ENCODE results near the gene FGD5.
"Not testable (repeated sequence)": the region's sequence is repeated elsewhere in the genome, so short reads cannot be mapped to it uniquely, and the experiment has no call there.

Gene FGD5

GRCh38 chr3:14799146-14799545, 19.6 kb upstream of the FGD5 start:
- no peak for DNase-seq
- H3K27ac Mint-ChIP-seq: no peak overlapping the region
- peaks cover 7% of the 10 kb centered on the region for H3K4me1 Mint-ChIP-seq
- no peaks in the 10 kb centered on the region for H3K9me3 Mint-ChIP-seq
- peaks cover 15% of the 10 kb centered on the region for H3K27me3 Mint-ChIP-seq
- no peak overlapping the region for H3K4me3 Mint-ChIP-seq
- ATAC-seq: no peak

GRCh38 chr3:14801031-14801430, 17.7 kb upstream of the FGD5 start:
- no peak for ATAC-seq
- H3K27me3 Mint-ChIP-seq: peaks cover 28% of the 10 kb centered on the region
- peaks cover 18% of the 10 kb centered on the region for H3K4me1 Mint-ChIP-seq
- H3K4me3 Mint-ChIP-seq: no peak overlapping the region
- DNase-seq: no peak
- H3K27ac Mint-ChIP-seq: no peak overlapping the region
- no peaks in the 10 kb centered on the region for H3K9me3 Mint-ChIP-seq

- peaks cover 34% of the 10 kb centered on the region for H3K27me3 Mint-ChIP-seq
- no peak for ATAC-seq
- H3K9me3 Mint-ChIP-seq: no peaks in the 10 kb centered on the region
- H3K27ac Mint-ChIP-seq: no peak overlapping the region
- peaks cover 22% of the 10 kb centered on the region for H3K4me1 Mint-ChIP-seq
- H3K4me3 Mint-ChIP-seq: no peak overlapping the region
- DNase-seq: no peak
Measured at GRCh38 chr3:14801668-14802380, 16.9 kb upstream of the FGD5 start.

GRCh38 chr3:14802381-14802731, 16.4 kb upstream of the FGD5 start:
- H3K9me3 Mint-ChIP-seq: no peaks in the 10 kb centered on the region
- no peak for ATAC-seq
- no peak for DNase-seq
- peaks cover 39% of the 10 kb centered on the region for H3K27me3 Mint-ChIP-seq
- no peak overlapping the region for H3K27ac Mint-ChIP-seq
- no peak overlapping the region for H3K4me3 Mint-ChIP-seq
- H3K4me1 Mint-ChIP-seq: peaks cover 24% of the 10 kb centered on the region

DNA sequence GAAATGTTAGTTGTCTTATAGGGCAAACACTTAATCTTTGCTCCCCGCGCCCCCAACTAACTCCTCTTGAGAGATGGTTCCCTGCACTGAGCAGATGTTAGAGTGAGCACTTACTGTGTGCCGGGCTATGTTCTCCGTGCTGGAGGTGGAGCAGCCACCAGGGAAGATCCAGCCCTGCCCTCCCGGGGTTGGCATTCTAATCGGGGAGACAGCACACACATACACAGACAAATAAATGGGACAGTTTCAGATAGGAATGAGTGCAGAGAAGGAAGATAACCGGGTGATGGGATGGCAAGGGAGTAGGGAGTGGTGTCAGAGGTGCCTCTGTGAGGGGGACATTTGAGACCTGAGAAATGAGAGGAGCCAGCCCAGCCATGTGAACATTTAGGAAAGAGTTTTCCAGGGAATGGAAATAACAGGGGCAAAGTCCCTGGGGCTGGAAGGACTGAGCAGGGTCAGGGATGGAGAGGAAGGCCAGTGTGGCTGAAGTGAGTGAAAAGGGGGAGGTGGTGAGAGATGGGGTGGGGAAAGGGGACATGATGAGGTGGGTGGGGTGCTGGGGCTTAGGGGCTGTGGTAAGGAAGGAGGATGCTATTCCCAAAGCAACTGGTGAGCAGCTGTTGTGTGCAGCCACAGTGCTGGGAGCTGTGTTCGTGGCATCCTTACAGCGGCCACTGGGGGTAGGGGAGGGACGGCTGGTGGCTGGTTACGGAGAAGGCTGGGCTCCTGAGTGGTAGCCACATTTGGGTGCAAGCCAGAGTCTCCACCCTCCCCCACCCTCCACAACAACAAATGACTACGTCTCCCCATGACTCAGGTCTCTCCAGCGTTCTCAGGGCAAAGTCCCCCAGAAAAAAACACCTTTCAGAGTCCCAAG, 15.4 kb upstream of the FGD5 start:
- H3K4me3 Mint-ChIP-seq: no peak overlapping the region
- peaks cover 39% of the 10 kb centered on the region for H3K27me3 Mint-ChIP-seq
- peak; percentile 52 for ATAC-seq
- no peaks in the 10 kb centered on the region for H3K9me3 Mint-ChIP-seq
- H3K4me1 Mint-ChIP-seq: peaks cover 24% of the 10 kb centered on the region
- DNase-seq: no peak
- H3K27ac Mint-ChIP-seq: peak overlapping the region in 1 of 2 donors; percentile 79

DNA sequence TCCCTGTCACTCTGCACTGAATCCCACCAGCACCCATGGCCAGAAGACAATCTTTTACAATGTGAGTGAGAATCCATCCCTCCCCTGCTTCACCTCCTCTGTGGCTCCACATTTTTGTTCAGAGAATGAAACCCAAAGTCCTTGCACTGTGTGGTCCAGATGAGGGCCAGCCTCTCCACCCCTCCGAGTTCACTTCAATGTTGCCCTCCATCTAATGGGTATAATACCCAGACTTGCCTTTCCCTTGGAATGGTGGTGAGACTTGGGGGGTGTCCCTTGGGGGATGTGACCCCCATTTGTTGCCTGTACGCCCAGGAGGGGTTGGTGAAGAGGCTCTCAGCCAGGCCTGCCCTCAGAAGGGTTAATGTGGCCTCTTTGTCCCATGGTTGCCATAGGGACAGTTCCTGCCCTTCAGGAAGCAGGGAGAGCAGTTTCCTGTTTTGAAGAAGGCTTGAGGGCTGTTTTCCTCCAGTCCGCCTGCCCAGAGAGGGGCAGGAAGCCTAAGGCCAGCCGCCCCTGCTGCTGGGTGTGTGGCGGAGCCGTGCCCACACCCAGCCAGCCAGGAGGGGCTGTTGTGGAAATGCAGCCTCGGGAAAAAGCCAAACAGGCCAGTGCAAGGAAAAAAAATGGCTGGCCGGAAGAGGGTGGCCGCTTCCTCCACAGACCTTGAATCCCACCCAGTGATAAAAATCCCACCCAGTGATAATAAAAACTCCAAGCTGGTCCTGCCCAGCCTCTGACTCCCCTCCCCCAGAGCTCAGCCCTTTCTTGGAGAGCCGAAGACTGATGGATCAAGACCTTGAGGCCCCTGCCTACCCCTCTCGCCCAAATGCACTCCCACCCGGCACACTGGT, 14.6 kb upstream of the FGD5 start:
- peaks cover 47% of the 10 kb centered on the region for H3K27me3 Mint-ChIP-seq
- no peaks in the 10 kb centered on the region for H3K9me3 Mint-ChIP-seq
- no peak overlapping the region for H3K27ac Mint-ChIP-seq
- no peak overlapping the region for H3K4me3 Mint-ChIP-seq
- peak; percentile 3 for ATAC-seq
- H3K4me1 Mint-ChIP-seq: peaks cover 24% of the 10 kb centered on the region
- DNase-seq: no peak

DNA sequence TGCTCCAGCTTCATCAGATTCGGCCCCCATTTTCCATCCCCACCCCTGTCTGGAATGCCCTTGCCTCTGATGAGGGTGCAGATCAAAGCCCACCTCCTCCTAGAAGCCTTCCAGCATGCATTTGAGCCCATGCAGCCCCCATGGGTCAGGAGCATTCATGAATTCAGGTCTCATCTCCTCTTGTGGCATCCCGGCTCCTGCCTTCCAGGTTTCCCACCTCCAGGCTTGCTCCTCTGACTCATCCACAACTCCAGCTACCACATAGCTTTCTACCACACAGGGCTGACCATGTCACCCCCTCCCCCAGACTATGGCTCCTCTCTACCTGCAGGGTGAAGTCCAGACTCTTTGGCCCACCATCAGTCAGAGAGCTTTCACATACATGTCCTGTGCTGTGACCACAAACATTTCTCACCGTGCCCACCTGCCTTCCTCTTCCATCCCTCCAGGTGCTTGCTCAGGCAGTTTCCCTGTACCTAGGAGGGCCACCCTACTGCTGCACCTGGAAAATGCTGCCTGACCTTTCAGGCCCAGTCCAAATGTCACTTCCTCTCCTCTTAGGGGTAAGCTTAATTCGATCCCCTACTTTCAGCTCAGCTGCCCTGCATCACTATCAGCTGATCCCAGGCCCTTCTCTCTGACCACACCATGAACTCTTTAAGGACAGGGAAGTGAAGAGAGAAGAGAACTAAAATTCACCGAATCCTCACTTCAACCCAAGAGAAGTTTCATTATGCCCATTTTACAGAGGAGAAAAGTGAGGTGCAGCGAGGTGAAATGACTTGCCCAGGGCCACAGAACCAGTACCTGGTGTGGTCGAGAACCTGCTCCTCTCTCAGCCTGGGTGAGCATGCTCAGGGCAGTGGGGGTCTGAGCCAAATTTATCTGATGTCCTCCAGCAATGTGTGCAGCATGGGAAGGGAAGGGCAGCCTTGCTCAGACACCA, 13.7 kb upstream of the FGD5 start:
- H3K27me3 Mint-ChIP-seq: peaks cover 56% of the 10 kb centered on the region
- H3K9me3 Mint-ChIP-seq: no peaks in the 10 kb centered on the region
- peaks cover 24% of the 10 kb centered on the region for H3K4me1 Mint-ChIP-seq
- no peak for DNase-seq
- H3K27ac Mint-ChIP-seq: no peak overlapping the region
- ATAC-seq: no peak
- no peak overlapping the region for H3K4me3 Mint-ChIP-seq

GRCh38 chr3:14805961-14806537, 12.7 kb upstream of the FGD5 start:
- peaks cover 62% of the 10 kb centered on the region for H3K27me3 Mint-ChIP-seq
- H3K4me1 Mint-ChIP-seq: peaks cover 26% of the 10 kb centered on the region
- no peak overlapping the region for H3K4me3 Mint-ChIP-seq
- no peak overlapping the region for H3K27ac Mint-ChIP-seq
- H3K9me3 Mint-ChIP-seq: no peaks in the 10 kb centered on the region
- no peak for ATAC-seq
- no peak for DNase-seq

DNA sequence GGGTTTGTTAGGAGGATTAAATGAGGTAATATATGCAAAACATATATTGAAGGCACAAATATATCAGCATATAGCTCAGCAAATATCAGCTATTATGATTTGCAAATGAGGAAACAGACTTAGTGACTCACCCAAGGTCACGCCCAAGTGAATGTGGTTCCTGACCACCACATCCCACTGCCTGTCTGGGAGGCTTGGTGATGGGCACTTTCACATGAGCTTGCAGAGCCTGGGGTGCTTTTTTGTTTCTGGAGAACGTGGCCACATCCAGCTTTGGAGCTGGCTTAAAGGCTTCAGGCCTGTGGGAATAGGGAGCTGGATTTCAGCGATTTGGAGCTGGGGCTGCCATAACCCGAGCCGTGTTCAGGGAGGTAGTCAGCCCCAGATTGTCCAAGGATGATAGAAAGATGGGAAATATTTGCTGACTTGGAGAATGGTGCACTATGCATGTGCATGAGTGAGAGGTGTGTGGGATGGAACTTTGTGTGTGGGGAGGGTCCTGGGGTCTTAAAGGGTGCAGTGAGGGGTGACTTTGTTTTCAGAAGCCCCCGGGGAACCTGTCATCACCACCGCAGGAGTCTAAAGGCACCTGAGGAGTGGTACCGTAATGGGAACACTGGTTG, 12.0 kb upstream of the FGD5 start:
- H3K27me3 Mint-ChIP-seq: peaks cover 69% of the 10 kb centered on the region
- H3K27ac Mint-ChIP-seq: no peak overlapping the region
- H3K4me1 Mint-ChIP-seq: peaks cover 31% of the 10 kb centered on the region
- peak in 1 of 2 donors; percentile 32 for DNase-seq
- ATAC-seq: peak; percentile 58
- H3K9me3 Mint-ChIP-seq: no peaks in the 10 kb centered on the region
- H3K4me3 Mint-ChIP-seq: no peak overlapping the region

DNA sequence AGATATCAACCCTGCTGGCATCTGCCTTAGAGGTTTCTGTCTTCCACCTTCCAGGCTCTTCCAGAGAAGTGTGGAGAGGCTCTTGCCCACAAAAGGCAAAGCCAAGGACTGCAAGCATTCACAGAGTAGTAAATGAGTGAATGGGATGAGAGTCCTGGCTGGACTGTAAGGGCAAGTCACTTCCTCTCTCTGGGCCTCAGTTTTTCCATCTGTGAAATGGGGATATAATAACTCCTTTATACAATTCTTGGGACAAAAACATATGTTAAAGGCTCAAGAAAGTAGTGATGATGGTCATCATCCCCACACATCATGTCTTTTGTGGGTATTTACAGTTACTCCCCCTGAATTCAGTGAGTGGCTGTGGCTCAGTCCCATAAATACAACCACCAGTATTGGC, 10.7 kb upstream of the FGD5 start:
- Mint-ChIP-seq H3K27me3 (peaks cover 78% of the 10 kb centered on the region), H3K4me1 (peaks cover 31% of the 10 kb centered on the region), H3K27ac (no peak overlapping the region), H3K9me3 (no peaks in the 10 kb centered on the region), H3K4me3 (no peak overlapping the region)
- DNase-seq (no peak), ATAC-seq (no peak)

DNA sequence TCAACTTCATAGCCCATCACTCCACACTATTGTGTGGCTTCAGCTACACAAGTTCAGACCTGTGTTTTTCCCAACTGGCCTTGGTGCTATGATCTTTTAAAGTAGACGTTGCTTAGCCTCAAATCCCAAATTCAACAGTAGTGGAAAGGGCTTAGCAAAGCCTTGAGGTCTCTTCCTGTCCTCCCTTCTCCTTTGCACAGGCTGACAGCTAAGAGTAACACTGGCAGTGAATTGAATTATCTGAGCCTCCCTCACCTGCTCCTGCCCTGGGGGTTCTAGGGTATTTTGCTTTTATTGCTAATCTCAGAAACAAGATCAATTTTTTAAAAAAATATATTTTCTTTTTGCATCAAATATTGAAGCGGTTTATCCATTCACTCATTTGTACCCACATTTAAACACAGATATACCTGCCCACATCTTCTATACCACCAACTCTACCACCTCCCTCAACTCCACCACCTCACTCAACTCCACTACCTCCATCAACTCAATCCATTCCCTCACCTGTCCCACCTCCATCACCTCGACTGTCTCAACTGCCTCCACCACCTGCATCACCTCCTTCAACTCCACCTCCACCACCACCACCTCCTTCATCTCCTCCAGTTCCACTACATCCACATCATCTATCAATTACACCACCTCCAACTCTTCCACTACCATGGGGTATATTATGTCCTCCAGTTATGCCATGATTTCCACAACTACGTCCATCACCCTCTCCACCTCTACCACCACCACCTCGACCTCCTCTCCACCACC, 10.1 kb upstream of the FGD5 start:
- Mint-ChIP-seq H3K27me3 (peaks cover 78% of the 10 kb centered on the region), H3K9me3 (no peaks in the 10 kb centered on the region), H3K4me3 (no peak overlapping the region), H3K4me1 (peaks cover 28% of the 10 kb centered on the region), H3K27ac (no peak overlapping the region)
- no peak for DNase-seq
- no peak for ATAC-seq

DNA sequence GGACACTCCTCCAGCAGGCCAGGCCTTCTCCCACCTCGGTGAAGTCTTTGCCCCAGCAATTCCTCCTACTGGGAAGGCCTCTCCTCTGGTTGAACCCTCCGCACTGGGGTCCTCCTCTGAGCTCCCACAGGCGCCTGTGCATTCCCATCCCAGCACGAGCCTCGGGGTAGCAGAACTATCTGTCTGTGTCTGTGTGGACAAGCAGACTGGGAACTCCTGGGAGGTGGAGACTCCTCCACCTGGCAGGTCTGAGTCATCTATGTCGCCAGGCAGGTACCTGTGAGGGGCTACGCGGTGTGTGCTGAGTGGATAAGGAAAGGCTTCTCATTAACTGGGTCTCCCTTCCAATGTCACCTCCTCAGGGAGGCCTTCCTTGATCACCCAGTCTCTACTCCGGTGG, 9.2 kb upstream of the FGD5 start:
- H3K4me3 Mint-ChIP-seq, H3K9me3 Mint-ChIP-seq, ATAC-seq, DNase-seq, H3K27ac Mint-ChIP-seq: not testable (repeated sequence)
- Mint-ChIP-seq H3K4me1 (peaks cover 19% of the 10 kb centered on the region), H3K27me3 (peaks cover 78% of the 10 kb centered on the region)

- Mint-ChIP-seq H3K4me3 (no peak overlapping the region), H3K27ac (no peak overlapping the region), H3K27me3 (peaks cover 78% of the 10 kb centered on the region), H3K9me3 (no peaks in the 10 kb centered on the region), H3K4me1 (peaks cover 13% of the 10 kb centered on the region)
- DNase-seq (no peak), ATAC-seq (no peak)
Measured at GRCh38 chr3:14810070-14810791, 8.5 kb upstream of the FGD5 start.
